Prostate gland (tissue), 2 donors: Measurements from ENCODE around the gene C2orf69. TPM values are rescaled to one million over a fixed set of nuclear protein-coding genes. Genes with fewer than 3 reads are reported as not detected.

Experiments used
- DNase-seq: peaks from one replicate; pipeline ENCODE4 v3.0.0-alpha.2; 2019; ENCODE audit warnings: low spot score
- H3K27ac ChIP-seq, 2 donors: fragments of 200-600 bp; sonication (generic); 2 replicates each; pipeline ENCODE4 v1.5.1; 2017 to 2019
- H3K27me3 ChIP-seq: fragments of 200-600 bp; sonication (generic); replicated peaks from 2 replicates; pipeline ENCODE4 v1.5.1; 2019; ENCODE audit not compliant: insufficient read depth
- H3K36me3 ChIP-seq, 2 donors: fragments of 200-600 bp; sonication (generic); 1 replicate in 1 of 2; 2 replicates in 1 of 2; pipeline versions ENCODE4 v1.5.1 to v1.8.1; 2017 to 2019
- H3K4me1 ChIP-seq: fragments of 200-600 bp; sonication (generic); replicated peaks from 2 replicates; pipeline ENCODE4 v1.5.1; 2019
- H3K4me3 ChIP-seq, 2 donors: fragments of 200-600 bp; sonication (generic); 2 replicates each; pipeline ENCODE4 v1.5.1; 2017 to 2019
- H3K9me3 ChIP-seq: fragments of 200-600 bp; sonication (generic); 2 replicates; pipeline ENCODE4 v1.5.1; 2017
- POLR2A ChIP-seq: fragments of 450-650 bp; IDR thresholded peaks from one replicate; pipeline ENCODE4 v1.6.1; 2016; ENCODE audit warnings: antibody characterized with exemption, mild to moderate bottlenecking
- POLR2AphosphoS5 ChIP-seq: sonication (generic); formaldehyde crosslinking; IDR thresholded peaks from one replicate; pipeline ENCODE4 v1.6.1; 2017; ENCODE audit warnings: antibody characterized with exemption
- WGBS: methylation state at CpG from one replicate; pipeline ENCODE4 v1.1.5; 2018; 5-methylcytosine and 5-hydroxymethylcytosine counted together
- intact Hi-C: fragments of 100-400 bp; cut with DNase I; formaldehyde crosslinking; loops from one replicate; pipeline ENCODE4 v1.14.2; 2022
- total RNA-seq, 2 donors: library from RNA; depleted of rRNA; stranded (reverse); fragments of >200 nt; gene quantifications; one replicate each; pipeline ENCODE4 v1.1.0, GENCODE V29; 2016
- TF ChIP-seq, protein P1 (sequence below), 4 experiments: fragments of 200-600 bp in 2 of 4; fragments of 450-650 bp in 2 of 4; sonication (generic) in 2 of 4; IDR thresholded peaks; 1 replicate in 3 of 4; 2 replicates in 1 of 4; pipeline ENCODE4 v1.5.1; 2016 to 2019; ENCODE audit warnings: antibody characterized with exemption in 4 of 4, mild to moderate bottlenecking in 2 of 4, moderate library complexity in 2 of 4

The C2orf69 gene
- total RNA-seq, 2 donors from 2014 or later, result 9.5 to 12.8 TPM

DNA sequence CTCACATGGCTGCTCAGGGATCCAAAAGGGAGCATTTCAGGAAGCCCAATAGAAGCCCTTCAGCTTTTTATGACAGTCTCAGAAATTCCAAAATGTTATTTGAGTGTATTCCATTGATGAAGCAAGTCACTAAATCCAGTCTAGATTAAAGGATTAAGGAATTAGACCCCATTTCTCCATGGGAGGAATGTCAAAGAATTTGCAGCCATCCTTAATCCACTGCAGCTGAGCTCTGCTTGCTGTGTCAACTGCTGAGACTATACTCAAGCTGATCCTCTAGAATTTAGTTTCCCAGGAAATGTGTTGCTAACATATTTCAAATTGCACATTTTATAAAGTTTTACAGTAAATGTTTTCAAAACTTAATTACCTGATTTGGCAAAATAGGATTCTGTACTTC is 28.4 kb upstream of the C2orf69 start:
- TF ChIP-seq POLR2A (no peak), POLR2AphosphoS5 (no peak)
- TF ChIP-seq, protein P1, sequence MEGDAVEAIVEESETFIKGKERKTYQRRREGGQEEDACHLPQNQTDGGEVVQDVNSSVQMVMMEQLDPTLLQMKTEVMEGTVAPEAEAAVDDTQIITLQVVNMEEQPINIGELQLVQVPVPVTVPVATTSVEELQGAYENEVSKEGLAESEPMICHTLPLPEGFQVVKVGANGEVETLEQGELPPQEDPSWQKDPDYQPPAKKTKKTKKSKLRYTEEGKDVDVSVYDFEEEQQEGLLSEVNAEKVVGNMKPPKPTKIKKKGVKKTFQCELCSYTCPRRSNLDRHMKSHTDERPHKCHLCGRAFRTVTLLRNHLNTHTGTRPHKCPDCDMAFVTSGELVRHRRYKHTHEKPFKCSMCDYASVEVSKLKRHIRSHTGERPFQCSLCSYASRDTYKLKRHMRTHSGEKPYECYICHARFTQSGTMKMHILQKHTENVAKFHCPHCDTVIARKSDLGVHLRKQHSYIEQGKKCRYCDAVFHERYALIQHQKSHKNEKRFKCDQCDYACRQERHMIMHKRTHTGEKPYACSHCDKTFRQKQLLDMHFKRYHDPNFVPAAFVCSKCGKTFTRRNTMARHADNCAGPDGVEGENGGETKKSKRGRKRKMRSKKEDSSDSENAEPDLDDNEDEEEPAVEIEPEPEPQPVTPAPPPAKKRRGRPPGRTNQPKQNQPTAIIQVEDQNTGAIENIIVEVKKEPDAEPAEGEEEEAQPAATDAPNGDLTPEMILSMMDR (IDR thresholded peaks at IDR 0.05), result no peak
- intact Hi-C loops, result no loop called here
- Histone ChIP-seq H3K9me3 (no peaks in the 10 kb centered on the region), H3K4me3 (no peak overlapping the region), H3K27me3 (no peaks in the 10 kb centered on the region), H3K27ac (no peak overlapping the region), H3K36me3 (no peaks in the 10 kb centered on the region), H3K4me1 (no peaks in the 10 kb centered on the region)
- no peak for DNase-seq

DNA sequence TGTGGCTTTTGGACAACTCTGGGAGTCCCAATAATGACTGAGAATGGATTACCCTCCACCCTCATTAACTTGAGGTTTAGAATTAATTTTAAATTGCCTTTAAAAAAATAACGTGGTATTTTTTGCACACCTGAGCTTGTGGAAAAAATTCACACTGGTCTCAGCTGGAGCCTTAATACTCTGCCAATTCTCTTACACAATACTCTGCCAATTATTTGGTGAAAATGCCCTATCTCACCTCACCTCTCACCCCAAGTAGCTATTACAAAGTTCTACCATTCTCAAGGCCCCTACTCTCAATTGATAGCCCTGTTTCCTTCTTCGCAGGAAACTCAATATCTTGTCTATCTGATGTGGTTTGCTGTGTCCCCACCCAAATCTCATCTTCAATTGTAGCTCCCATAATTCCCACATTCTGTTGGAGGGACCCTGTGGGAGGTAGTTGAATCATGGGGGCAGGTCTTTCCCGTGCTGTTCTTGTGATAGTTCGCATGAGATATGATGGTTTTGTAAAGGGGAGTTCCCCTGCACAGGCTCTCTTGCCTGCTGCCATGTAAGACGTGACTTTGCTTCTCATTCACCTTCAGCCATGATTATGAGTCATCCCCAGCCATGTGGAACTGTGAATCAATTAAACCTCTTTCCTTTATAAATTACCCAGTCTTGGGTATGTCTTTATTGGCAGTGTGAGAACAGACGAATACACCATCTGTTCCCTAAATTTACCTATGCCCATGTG is 27.4 kb upstream of the C2orf69 start:
- no peak overlapping the region for H3K27ac ChIP-seq
- no peaks in the 10 kb centered on the region for H3K4me1 ChIP-seq
- H3K36me3 ChIP-seq, result no peaks in the 10 kb centered on the region
- no peak for DNase-seq
- H3K4me3 ChIP-seq, result no peak overlapping the region
- H3K27me3 ChIP-seq, result no peaks in the 10 kb centered on the region
- no peak for TF ChIP-seq POLR2AphosphoS5
- TF ChIP-seq, protein P1 (IDR thresholded peaks at IDR 0.05), result no peak
- WGBS, result 89% methylated on average over 6 of the region's 6 CpGs
- intact Hi-C loops, result no loop called here
- H3K9me3 ChIP-seq, result no peaks in the 10 kb centered on the region

DNA sequence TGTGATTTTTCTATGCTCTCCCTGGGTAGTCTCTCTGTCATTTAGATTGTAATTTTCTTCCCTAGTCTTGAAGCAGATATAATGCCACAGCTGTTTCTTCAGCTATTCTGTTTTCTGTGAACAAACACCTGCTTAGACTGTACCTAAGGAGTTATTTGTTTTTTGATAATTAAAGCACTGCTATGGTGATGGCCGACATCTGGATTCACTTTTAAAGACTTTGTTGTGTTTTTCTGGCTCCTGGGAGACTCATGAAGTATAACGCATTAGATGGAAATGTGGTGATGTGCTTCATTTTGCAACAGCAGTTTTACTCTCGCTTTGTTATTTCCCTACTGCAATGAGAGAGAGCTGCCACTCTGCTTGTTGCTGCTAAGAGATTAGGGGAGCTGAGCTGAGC is 15.7 kb upstream of the C2orf69 start:
- H3K27ac ChIP-seq, result no peak overlapping the region
- TF ChIP-seq POLR2A, result no peak
- TF ChIP-seq, protein P1 (IDR thresholded peaks at IDR 0.05), result no peak
- no peak for TF ChIP-seq POLR2AphosphoS5
- intact Hi-C loops, result no loop called here
- H3K4me1 ChIP-seq, result no peaks in the 10 kb centered on the region
- no peak overlapping the region for H3K4me3 ChIP-seq
- H3K27me3 ChIP-seq, result no peaks in the 10 kb centered on the region
- no peaks in the 10 kb centered on the region for H3K36me3 ChIP-seq
- no peak for DNase-seq
- H3K9me3 ChIP-seq, result no peaks in the 10 kb centered on the region
- WGBS, result 76% methylated on average over 3 of the region's 3 CpGs

DNA sequence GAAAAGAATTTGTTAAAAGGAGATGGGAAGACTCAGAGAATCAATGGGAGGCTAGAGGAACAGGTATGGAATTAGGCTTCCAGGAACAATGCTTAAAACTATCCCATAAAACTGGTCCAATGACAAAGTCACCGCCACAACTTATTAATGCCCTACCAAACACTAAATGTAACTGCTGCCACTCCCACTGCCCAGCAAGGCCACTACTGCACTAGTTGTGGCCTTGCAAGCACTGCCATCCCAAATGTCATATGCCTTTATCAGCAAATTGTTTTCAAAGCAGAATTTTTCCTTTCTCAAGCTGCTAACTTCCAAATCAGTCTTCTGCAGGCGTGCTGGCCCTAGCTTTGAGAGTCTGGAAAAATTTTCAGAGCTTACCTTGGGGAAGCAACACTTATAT is 14.5 kb upstream of the C2orf69 start:
- no peak overlapping the region for H3K27ac ChIP-seq
- TF ChIP-seq POLR2A, result no peak
- 80% methylated on average over 2 of the region's 2 CpGs for WGBS
- H3K27me3 ChIP-seq, result no peaks in the 10 kb centered on the region
- no peak overlapping the region for H3K4me3 ChIP-seq
- intact Hi-C loops, result no loop called here
- no peaks in the 10 kb centered on the region for H3K36me3 ChIP-seq
- no peaks in the 10 kb centered on the region for H3K9me3 ChIP-seq
- no peaks in the 10 kb centered on the region for H3K4me1 ChIP-seq
- no peak for DNase-seq

DNA sequence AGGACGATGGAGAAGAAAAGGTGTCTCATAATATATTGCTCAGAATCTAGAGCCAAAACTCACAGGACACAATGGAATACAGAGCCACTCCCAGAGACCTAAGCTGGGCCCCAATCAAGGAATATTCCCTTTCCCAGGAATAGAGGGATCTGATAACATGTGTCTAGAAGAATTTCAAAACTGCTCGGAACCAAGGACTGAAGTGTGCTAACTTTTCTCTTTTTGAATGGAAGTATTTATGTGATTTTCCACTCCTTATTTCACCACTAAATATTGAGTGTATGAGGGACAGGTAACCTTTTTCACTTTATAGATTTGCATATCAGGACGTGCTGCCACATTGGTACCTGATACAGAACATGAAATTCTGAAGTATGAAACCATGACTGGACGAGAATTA is 9.2 kb upstream of the C2orf69 start:
- no peak for DNase-seq
- intact Hi-C loops, result no loop called here
- Histone ChIP-seq H3K27me3 (no peaks in the 10 kb centered on the region), H3K27ac (no peak overlapping the region), H3K9me3 (no peaks in the 10 kb centered on the region), H3K36me3 (no peaks in the 10 kb centered on the region), H3K4me1 (no peaks in the 10 kb centered on the region), H3K4me3 (no peak overlapping the region)
- 83% methylated on average over 4 of the region's 4 CpGs for WGBS
- TF ChIP-seq POLR2A (no peak), POLR2AphosphoS5 (no peak)
- TF ChIP-seq, protein P1 (IDR thresholded peaks at IDR 0.05), result no peak
